ENCODE results near the gene SELL.
"Not testable (repeated sequence)": the region's sequence is repeated elsewhere in the genome, so short reads cannot be mapped to it uniquely, and the experiment has no call there.

GRCh38 chr1:169661066-169661465 lies 50.4 kb downstream of the SELL start:
- not testable (repeated sequence) for TF ChIP-seq POLR2A, CTCF (IDR thresholded peaks at IDR 0.05)

Measured in heart left ventricle (tissue), 13 donors.